ENCODE data around the gene PPFIA1. TPM values are rescaled to one million over a fixed set of nuclear protein-coding genes. Genes with fewer than 3 reads are reported as not detected.

PPFIA1 gene
- polyA plus RNA-seq, 1 of the 3 experiments (the other 2 are of a cell fraction), result 37.4 TPM

DNA sequence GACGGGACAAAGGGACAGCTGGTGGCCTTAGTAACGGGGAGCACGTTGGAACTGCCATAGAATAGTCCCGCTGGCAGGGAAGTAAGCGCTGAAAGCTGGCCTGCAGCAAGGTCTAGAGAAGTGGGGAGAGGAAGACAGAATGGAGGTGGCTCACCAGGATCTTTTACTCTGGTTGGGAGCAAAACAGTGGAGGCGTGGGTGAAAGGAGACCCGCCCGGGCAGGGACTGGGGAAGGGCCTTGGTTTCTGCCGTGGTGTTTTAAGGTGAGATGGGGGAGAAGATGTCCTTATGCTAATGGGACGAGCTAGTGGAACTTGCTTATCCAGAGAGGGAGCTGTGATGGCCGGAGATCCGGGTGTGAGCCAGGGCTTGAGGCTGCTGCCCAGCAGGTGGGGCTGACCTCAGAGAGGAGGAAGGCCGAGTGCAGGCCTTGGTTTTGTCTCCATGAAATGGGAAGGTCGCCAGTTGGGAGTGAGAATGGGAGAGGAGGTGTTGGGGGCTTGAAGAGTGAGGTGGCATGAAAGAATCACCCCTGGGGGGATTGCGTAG lies 71.5 kb downstream of the PPFIA1 start (continued):
- TF ChIP-seq, protein P1, sequence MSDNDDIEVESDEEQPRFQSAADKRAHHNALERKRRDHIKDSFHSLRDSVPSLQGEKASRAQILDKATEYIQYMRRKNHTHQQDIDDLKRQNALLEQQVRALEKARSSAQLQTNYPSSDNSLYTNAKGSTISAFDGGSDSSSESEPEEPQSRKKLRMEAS (IDR thresholded peaks at IDR 0.05; ENCODE audit: low read depth), result no peak
- TF ChIP-seq MEF2A (IDR thresholded peaks at IDR 0.05; ENCODE audit: borderline replicate concordance, low read depth) (no peak), TEAD4 (IDR thresholded peaks at IDR 0.05; ENCODE audit: borderline replicate concordance, insufficient read depth) (no peak)
- TF ChIP-seq, protein P2, sequence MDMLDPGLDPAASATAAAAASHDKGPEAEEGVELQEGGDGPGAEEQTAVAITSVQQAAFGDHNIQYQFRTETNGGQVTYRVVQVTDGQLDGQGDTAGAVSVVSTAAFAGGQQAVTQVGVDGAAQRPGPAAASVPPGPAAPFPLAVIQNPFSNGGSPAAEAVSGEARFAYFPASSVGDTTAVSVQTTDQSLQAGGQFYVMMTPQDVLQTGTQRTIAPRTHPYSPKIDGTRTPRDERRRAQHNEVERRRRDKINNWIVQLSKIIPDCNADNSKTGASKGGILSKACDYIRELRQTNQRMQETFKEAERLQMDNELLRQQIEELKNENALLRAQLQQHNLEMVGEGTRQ (IDR thresholded peaks at IDR 0.05; ENCODE audit: borderline replicate concordance, low read depth, low read length), result no peak
- TF ChIP-seq, protein P3, sequence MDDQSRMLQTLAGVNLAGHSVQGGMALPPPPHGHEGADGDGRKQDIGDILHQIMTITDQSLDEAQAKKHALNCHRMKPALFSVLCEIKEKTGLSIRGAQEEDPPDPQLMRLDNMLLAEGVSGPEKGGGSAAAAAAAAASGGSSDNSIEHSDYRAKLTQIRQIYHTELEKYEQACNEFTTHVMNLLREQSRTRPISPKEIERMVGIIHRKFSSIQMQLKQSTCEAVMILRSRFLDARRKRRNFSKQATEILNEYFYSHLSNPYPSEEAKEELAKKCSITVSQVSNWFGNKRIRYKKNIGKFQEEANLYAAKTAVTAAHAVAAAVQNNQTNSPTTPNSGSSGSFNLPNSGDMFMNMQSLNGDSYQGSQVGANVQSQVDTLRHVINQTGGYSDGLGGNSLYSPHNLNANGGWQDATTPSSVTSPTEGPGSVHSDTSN (IDR thresholded peaks at IDR 0.05), result no peak

DNA sequence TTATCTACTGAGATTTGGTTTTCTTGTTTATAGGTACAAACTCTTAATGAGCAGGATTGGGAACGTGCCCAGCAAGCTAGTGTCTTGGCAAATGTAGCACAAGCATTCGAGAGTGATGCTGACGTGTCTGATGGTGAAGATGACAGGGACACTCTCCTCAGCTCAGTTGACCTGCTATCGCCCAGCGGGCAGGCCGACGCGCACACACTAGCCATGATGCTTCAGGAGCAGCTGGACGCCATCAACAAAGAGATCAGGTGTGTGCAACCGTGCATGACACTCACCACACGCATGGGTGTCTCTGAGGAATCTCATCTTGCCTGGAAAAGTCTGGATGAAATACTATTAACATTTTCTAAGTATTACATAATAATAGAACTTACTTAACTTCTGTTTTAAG lies 73.1 kb downstream of the PPFIA1 start:
- peaks cover 29 to 35% of the 10 kb centered on the region in 2 experiments for H3K36me3 ChIP-seq (replicated peaks in 1 of 2; ENCODE audit: control insufficient read depth in 1 of 2, insufficient read depth in 2 of 2, low read length in 1 of 2)
- H3K79me2 ChIP-seq (ENCODE audit: insufficient read depth), result no peaks in the 10 kb centered on the region
- ChIA-PET POLR2A (no interaction called here), CTCF (no interaction called here)
- no peak for DNase-seq
- no peak overlapping the region for H2AFZ ChIP-seq (ENCODE audit: low read depth)
- H4K20me1 ChIP-seq (ENCODE audit: insufficient read depth), result no peaks in the 10 kb centered on the region
- H3K27ac ChIP-seq (ENCODE audit: low read depth in 2 of 2, low read length in 1 of 2), result no peak overlapping the region
- TF ChIP-seq TAF1 (IDR thresholded peaks at IDR 0.05; ENCODE audit: borderline replicate concordance, low read depth, low read length) (no peak), RCOR1 (IDR thresholded peaks at IDR 0.05; ENCODE audit: low read length) (no peak), RXRA (IDR thresholded peaks at IDR 0.05; ENCODE audit: borderline replicate concordance, low read depth) (no peak), YY1 (IDR thresholded peaks at IDR 0.05; ENCODE audit: low read depth) (no peak), GATA2 (CRISPR knock-in tag; IDR thresholded peaks at IDR 0.05) (no peak), MEF2A (IDR thresholded peaks at IDR 0.05; ENCODE audit: borderline replicate concordance, low read depth) (no peak), TCF12 (IDR thresholded peaks at IDR 0.05) (no peak), JUND (IDR thresholded peaks at IDR 0.05) (no peak)
- TF ChIP-seq, protein P3 (IDR thresholded peaks at IDR 0.05), result no peak
- TF ChIP-seq, protein P4, sequence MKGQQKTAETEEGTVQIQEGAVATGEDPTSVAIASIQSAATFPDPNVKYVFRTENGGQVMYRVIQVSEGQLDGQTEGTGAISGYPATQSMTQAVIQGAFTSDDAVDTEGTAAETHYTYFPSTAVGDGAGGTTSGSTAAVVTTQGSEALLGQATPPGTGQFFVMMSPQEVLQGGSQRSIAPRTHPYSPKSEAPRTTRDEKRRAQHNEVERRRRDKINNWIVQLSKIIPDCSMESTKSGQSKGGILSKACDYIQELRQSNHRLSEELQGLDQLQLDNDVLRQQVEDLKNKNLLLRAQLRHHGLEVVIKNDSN (IDR thresholded peaks at IDR 0.05; ENCODE audit: borderline replicate concordance, low read depth), result no peak
- TF ChIP-seq, protein P2 (IDR thresholded peaks at IDR 0.05; ENCODE audit: borderline replicate concordance, low read depth, low read length), result no peak
- H3K4me2 ChIP-seq, result no peak overlapping the region
- H3K4me1 ChIP-seq (ENCODE audit: control insufficient read depth in 1 of 2, insufficient read depth in 2 of 2, low read depth in 1 of 2, low read length in 1 of 2), result no peaks in the 10 kb centered on the region
- no peaks in the 10 kb centered on the region for H3K9me3 ChIP-seq
- WGBS (ENCODE audit: low lambda C conversion rate), result 98% methylated on average over 11 of the region's 11 CpGs
- no peaks in the 10 kb centered on the region for H3K27me3 ChIP-seq (ENCODE audit: insufficient read depth)
- no peak overlapping the region for H3K4me3 ChIP-seq (ENCODE audit: low read depth in 2 of 2, low read length in 1 of 2)
- no peaks in the 10 kb centered on the region for H3F3A ChIP-seq (replicated peaks; ENCODE audit: insufficient read depth)
- H3K9me2 ChIP-seq, result no peaks in the 10 kb centered on the region
- no peak overlapping the region for H3K9ac ChIP-seq
